GM18499 (cell line): ENCODE measurements around the gene ACTC1.

Experiments used
- ATAC-seq: cut with Tn5 transposase; IDR thresholded peaks from one replicate; pipeline ENCODE4 v1.9.1; 2021; ENCODE audit warnings: moderate number of reproducible peaks; ENCODE audit not compliant: insufficient read depth, unreplicated experiment

ACTC1 gene

DNA sequence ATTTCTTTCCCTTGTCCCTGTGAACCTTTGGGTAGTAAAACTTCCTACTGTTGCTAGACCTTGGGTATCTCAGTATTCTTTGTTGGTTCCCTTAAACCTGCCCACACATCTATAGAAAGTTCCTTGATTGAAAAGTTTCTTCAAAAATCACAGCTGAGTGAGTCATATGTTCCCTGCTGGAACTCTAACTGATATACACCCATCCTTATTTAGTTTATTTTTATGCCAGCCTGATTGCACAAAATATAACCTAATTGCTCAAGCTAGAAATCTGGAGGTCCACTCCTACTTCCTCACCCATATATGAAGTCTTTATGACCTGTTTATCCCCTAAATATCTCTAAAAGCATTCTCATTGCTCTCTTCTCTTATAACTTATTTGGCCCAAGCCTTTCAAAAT lies 26.8 kb downstream of the ACTC1 start:
- no peak for ATAC-seq

DNA sequence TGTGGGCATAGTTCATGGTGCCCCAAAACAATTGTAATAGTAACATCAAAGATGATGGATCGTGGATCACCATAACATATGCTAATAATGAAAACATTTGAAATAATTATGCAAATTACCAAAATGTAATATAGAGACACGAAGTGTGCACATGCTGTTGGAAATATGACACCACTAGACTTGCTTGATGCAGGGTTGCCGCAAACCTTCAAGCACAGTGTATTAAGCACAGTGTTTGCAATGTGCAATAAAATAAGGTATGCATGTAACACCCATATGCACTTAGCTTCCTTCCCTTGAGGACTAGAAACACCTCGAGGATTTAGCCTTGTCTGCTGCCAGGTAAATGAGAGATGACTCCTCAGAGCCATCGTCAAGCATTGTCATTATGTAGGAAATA lies 29.6 kb downstream of the ACTC1 start:
- ATAC-seq = no peak

DNA sequence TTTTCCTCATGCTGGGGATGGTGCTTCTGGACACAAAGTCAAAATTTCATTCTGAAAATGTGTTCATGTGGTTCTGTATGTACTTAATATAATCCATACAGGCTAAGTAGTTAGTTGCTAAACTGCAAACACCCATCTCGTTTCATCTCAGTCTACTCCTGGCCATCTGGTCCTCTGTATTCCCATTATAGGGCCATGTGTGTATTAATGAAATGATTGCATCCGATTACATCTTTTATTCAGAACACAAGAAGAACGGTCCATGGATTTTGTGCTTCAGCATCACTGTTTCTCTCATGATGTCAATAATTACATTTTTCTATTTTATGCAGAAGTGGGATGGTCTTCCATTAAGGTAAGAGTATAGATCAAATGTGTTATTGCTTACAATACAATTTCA lies 34.4 kb downstream of the ACTC1 start:
- ATAC-seq = no peak

DNA sequence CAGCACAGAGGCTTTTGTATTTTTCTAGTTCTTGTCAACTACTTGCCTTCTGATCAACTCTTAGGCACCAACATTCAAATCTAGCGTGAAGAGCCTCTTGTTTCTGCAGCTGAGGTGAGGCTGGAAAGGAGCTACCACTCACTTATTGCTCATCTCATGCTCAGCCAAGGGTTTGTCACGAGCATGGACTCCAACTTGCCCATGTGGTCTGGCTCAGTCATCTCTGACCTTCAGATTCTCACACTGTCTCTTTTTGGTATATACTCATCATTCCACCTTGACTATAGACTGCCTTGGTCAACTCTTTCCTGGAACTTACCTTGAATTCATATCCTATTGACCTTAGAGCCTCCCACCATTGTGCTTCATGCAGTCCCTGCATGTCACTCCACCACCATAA lies 35.4 kb downstream of the ACTC1 start:
- no peak for ATAC-seq

DNA sequence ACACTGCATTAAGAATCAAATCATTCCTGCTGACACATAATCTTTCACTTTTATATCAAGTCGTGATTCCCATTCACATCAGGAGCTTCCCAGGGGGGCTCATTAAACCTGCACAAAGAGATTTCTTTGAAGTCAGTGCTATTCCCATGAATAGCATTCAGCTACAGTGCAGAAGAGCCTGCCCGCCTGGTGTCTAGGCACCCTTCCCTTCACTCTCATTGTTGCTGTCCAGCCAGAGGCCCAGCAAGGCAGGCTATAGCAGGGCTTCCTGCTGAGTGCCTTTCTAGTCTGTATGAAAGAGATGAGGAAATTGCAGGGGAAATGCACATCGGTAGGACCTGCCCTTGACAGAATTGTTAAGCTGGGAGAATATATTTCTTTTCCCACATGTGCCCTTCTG lies 36.0 kb downstream of the ACTC1 start:
- no peak for ATAC-seq

DNA sequence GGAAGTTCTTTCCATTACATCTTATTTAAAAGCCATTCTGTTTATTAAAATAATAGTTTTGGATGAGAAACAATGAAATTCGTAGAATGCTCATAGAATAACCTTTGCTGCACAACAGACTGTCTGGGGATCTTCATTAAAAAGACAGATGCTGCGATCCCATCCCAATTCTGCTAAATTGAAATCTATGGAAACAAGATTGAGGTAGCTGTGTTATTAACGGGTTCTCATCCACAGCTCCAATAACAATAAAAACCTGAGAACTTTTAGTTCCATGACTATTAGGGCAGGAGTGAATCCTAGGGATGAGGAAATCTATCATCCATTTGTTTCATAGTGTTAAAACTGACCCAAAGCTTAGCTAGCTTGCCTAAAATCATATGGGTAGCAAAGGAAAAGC lies 38.1 kb downstream of the ACTC1 start:
- ATAC-seq = no peak

DNA sequence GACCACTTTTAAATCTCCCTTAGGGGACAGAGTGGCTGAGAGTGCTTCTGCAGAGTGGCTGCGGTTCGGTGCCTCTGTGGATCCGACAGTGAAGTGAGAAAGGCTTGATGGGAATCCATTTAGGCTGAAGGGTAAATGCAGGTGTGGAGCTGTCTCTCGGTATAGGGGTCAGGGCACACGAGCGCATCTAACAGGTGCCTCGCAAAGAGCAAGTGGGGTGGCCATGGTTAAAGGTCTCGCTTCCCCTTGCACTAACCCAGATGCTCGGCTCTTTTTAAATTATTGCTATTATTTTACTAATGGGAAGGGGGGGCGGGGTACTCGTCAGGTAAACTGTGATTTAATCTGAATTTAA lies 40.0 kb downstream of the ACTC1 start:
- no peak for ATAC-seq

DNA sequence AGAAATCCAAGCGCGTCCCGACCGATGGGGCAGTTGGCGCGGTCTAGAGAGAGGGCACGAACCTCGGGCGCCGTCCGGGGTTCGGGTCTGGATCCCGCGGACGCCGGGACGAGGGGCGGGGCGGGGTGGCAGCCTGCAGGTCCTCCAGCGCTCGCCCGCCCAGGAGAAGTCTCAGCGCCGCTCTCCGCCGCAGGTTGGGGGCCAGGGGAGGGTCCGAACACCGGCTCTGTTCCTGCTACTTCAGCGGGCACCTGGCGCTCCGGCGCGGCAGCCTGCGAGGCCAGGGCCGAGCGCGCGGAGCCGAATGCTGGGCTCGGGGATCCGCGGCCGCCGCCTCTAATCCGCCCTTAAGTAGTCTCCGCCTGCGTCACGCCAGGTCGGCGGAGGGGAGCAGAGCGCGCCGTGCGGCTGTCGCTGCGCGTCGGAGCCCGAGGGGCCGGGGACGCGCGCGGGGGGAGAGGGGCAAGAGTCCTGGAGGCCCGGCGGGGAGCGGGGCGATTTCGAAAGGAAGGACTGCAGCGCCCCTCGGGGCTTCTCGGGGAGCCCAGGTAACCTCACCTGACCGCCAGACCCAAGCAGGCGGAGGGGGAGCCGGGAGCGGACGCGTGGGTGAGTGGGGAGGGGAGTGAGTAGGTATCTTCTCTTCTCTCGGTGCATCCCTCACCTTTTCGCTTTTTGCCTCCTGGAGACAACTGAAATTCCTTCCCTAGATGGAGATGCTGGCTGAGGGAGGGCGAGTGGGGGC lies 40.5 kb downstream of the ACTC1 start, which contains the start of gene GJD2:
GJD2 (minus strand) TSS at position 325 of the 745 bp plus-strand sequence. CDS start 510 bp downstream, outside the sequence.
- ATAC-seq = no peak

DNA sequence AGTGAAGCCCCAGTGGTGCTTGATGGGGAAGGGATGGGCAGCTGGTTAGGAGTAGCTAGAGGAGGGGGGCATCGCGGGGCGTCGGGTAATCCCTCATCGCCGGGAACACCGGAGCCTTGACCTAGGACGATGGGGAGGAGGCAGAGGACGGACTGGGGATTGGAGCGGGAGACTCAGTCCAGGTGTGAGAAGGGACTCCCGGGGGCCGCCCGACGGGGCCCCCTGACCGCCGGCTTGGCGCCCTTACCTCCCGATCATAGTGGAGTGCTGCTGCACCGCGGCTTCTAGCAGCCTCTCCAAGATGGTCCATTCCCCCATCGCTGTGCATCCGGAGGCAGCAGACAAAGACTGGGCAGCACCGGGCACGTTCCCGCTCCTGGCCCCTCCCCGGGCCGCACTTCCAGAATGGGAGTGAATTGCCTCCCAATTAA lies 41.2 kb downstream of the ACTC1 start:
- ATAC-seq = no peak

DNA sequence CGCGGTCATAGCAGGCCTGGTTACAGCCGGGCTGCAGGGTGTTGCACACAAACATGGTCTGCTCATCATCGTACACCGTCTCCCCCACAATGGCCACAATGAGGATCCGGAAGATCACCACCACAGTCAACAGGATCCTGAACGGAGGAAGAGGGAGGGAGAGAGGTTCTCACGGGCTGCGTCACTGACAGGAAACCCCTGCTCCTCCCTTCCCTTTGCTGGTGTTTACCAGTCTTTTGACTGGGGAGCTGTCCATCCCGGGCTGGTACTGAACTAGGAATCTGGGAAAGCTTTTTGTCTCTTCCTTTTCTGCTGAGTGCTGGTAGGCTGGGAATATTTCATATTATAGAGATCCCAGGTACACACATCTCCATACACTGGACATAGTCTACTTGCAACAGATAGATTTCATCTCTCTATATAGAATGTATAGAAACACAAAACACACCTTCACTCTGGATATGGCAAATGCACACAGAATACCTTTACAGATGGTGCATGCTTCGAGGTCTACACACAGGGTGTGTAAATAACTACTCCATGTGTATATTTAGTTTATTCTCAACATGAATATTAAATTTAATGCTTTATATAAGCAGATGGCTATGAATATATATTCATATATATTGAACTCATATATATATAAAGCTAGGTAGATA lies 42.0 kb downstream of the ACTC1 start:
- ATAC-seq = no peak

DNA sequence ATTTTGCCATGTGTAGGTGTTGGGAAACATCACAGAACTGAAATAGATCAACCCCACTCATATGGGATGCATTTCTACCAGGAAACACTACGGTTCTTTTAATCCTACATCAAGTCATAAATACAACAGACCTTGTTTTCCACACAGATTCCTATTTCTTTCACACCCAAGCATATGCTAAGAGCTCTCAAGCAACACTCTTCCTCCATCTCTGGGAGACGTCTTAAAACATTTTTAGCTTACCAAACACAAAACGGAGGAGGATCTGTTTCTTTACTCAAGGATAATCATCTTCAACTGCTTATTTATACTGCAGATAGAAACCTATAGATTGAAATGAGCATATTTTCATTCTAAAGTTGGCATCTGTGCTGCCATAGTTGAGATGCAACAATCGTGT lies 45.7 kb downstream of the ACTC1 start:
- no peak for ATAC-seq
